ENCODE results near the gene IMPA2. TPM values are rescaled to one million over a fixed set of nuclear protein-coding genes. Genes with fewer than 3 reads are reported as not detected.

IMPA2 gene
- total RNA-seq, 1 experiment from 2014 or later, result 22.4 TPM

GRCh38 chr18:12079491-12080237, 98.4 kb downstream of the IMPA2 start:
- ChIA-PET CTCF (no interaction called here), POLR2A (ENCODE audit: low non-redundant PET) (no interaction called here)
- no TSS peak for BruUV-seq (replicated peaks)
- TF ChIP-seq, protein P1, sequence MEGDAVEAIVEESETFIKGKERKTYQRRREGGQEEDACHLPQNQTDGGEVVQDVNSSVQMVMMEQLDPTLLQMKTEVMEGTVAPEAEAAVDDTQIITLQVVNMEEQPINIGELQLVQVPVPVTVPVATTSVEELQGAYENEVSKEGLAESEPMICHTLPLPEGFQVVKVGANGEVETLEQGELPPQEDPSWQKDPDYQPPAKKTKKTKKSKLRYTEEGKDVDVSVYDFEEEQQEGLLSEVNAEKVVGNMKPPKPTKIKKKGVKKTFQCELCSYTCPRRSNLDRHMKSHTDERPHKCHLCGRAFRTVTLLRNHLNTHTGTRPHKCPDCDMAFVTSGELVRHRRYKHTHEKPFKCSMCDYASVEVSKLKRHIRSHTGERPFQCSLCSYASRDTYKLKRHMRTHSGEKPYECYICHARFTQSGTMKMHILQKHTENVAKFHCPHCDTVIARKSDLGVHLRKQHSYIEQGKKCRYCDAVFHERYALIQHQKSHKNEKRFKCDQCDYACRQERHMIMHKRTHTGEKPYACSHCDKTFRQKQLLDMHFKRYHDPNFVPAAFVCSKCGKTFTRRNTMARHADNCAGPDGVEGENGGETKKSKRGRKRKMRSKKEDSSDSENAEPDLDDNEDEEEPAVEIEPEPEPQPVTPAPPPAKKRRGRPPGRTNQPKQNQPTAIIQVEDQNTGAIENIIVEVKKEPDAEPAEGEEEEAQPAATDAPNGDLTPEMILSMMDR (conservative IDR thresholded peaks at IDR 0.05; ENCODE audit: low read depth, low read length), result no peak
- TF ChIP-seq EZH2 (IDR thresholded peaks at IDR 0.05; ENCODE audit: borderline replicate concordance, low read depth, low read length, poor library complexity, severe bottlenecking), result no peak
- DNase-seq (ENCODE audit: low spot score), result no peak
- no peaks in the 10 kb centered on the region for H3K36me3 ChIP-seq (ENCODE audit: insufficient read depth, low read length, poor library complexity, severe bottlenecking)
- no peak overlapping the region for H3K4me3 ChIP-seq (ENCODE audit: low read depth, low read length, poor library complexity, severe bottlenecking)
- peaks cover 2% of the 10 kb centered on the region for H3K27me3 ChIP-seq (replicated peaks; ENCODE audit: insufficient read depth, low read depth, low read length, poor library complexity)
- H3K9me3 ChIP-seq (ENCODE audit: low read depth, low read length, poor library complexity, severe bottlenecking), result no peaks in the 10 kb centered on the region
- intact Hi-C loops (cut with micrococcal nuclease; ENCODE audit: unreplicated experiment), result no loop called here
- H3K4me1 ChIP-seq (ENCODE audit: insufficient read depth, low read length, poor library complexity, severe bottlenecking), result no peaks in the 10 kb centered on the region
- H3K27ac ChIP-seq (ENCODE audit: low read depth, low read length, poor library complexity, severe bottlenecking), result no peak overlapping the region

Other genes starting within 250 kb of the IMPA2 start
- 17.1 and 19.1 TPM in 2 replicates for gene CHMP1B, start 130.1 kb upstream of the IMPA2 start, total RNA-seq (2021)
- 17.6 and 18.4 TPM in 2 replicates for gene MPPE1, start 73.2 kb upstream of the IMPA2 start, total RNA-seq (2021)
- gene ANKRD62, start 112.3 kb downstream of the IMPA2 start, total RNA-seq (2021), result not detected in 2 replicates

All from A673 (cell line).